ENCODE results near the gene LOXL1. TPM values are rescaled to one million over a fixed set of nuclear protein-coding genes. Genes with fewer than 3 reads are reported as not detected.

LOXL1 gene
- total and polyA plus RNA-seq, 10 of the 15 experiments (the other 5 are each of a cell fraction or from before 2014, with no cell fraction given) = 0.07 to 0.15 TPM; not detected in 8

DNA sequence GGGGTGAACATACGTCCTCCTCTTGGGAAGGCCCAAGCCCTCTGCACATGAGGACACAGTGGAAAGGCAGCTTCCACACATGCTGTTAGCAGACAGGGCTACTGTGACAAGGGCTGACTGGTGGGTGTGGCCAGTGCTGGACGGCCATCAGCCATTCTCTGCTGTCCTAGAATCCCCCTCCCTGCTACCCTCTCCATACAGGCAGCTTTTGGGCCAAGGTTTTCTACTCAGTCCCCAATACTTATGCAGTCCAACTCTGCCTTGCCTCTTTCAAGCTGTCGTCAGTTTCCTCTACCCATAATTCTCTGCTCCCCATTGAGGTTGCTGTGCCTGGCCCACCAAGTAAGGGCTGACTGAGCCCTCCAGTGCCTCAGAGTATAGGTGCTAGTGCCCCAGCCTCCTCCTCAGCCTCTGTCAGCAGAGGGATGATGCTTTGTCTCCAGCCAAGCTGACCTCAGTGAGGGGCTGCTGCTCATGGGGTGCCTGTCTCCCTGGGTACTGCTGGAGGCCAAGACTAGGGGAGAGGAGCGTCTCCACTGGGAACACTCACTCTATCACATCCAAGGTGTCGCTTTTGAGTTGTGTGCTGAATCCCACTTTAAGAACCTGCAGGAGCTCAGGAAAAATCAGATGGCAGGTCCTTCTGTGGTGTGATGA, 2.8 kb downstream of the LOXL1 start:
- TF ChIP-seq SMC3 (IDR thresholded peaks at IDR 0.05; ENCODE audit: borderline replicate concordance, low read length) (no peak), MEF2A (IDR thresholded peaks at IDR 0.05; ENCODE audit: insufficient read depth, low read depth, low read length) (no peak), EGR1 (IDR thresholded peaks at IDR 0.05; ENCODE audit: borderline replicate concordance in 1 of 2, low read depth in 2 of 2, low read length in 2 of 2) (no peak), RAD51 (IDR thresholded peaks at IDR 0.05) (no peak), PAX5 (IDR thresholded peaks at IDR 0.05; ENCODE audit: borderline replicate concordance, low read depth, low read length) (no peak), RB1 (IDR thresholded peaks at IDR 0.05; ENCODE audit: borderline replicate concordance) (no peak), MTA3 (IDR thresholded peaks at IDR 0.05; ENCODE audit: borderline replicate concordance, low read length) (no peak), TCF7 (IDR thresholded peaks at IDR 0.05; ENCODE audit: borderline replicate concordance) (no peak)
- TF ChIP-seq, protein P1, sequence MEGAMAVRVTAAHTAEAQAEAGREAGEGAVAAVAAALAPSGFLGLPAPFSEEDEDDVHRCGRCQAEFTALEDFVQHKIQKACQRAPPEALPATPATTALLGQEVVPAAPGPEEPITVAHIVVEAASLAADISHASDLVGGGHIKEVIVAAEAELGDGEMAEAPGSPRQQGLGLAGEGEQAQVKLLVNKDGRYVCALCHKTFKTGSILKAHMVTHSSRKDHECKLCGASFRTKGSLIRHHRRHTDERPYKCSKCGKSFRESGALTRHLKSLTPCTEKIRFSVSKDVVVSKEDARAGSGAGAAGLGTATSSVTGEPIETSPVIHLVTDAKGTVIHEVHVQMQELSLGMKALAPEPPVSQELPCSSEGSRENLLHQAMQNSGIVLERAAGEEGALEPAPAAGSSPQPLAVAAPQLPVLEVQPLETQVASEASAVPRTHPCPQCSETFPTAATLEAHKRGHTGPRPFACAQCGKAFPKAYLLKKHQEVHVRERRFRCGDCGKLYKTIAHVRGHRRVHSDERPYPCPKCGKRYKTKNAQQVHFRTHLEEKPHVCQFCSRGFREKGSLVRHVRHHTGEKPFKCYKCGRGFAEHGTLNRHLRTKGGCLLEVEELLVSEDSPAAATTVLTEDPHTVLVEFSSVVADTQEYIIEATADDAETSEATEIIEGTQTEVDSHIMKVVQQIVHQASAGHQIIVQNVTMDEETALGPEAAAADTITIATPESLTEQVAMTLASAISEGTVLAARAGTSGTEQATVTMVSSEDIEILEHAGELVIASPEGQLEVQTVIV (IDR thresholded peaks at IDR 0.05; ENCODE audit: borderline replicate concordance, partially characterized antibody) = no peak
- TF ChIP-seq, protein P2, sequence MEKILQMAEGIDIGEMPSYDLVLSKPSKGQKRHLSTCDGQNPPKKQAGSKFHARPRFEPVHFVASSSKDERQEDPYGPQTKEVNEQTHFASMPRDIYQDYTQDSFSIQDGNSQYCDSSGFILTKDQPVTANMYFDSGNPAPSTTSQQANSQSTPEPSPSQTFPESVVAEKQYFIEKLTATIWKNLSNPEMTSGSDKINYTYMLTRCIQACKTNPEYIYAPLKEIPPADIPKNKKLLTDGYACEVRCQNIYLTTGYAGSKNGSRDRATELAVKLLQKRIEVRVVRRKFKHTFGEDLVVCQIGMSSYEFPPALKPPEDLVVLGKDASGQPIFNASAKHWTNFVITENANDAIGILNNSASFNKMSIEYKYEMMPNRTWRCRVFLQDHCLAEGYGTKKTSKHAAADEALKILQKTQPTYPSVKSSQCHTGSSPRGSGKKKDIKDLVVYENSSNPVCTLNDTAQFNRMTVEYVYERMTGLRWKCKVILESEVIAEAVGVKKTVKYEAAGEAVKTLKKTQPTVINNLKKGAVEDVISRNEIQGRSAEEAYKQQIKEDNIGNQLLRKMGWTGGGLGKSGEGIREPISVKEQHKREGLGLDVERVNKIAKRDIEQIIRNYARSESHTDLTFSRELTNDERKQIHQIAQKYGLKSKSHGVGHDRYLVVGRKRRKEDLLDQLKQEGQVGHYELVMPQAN (conservative IDR thresholded peaks at IDR 0.05) = no peak
- H3K36me3 ChIP-seq (ENCODE audit: control insufficient read depth in 2 of 2, insufficient read depth in 2 of 2, low read length in 1 of 2) = no peaks in the 10 kb centered on the region
- no peak overlapping the region for H3K9ac ChIP-seq (ENCODE audit: control insufficient read depth, insufficient read depth, low read length)
- peaks cover 11 to 18% of the 10 kb centered on the region in 2 experiments for H3K27me3 ChIP-seq (replicated peaks in 1 of 2; ENCODE audit: control insufficient read depth in 2 of 2, insufficient read depth in 2 of 2, low read length in 1 of 2)
- no peak for FAIRE-seq
- no peak for ATAC-seq
- intact Hi-C loops (cut with micrococcal nuclease; ENCODE audit: unreplicated experiment) (no loop called here), in situ Hi-C loops (cut with MboI) (no loop called here)
- no peak overlapping the region for H3K4me2 ChIP-seq (ENCODE audit: control insufficient read depth, insufficient read depth)
- H3K79me2 ChIP-seq (ENCODE audit: control insufficient read depth, insufficient read depth, low read length) = no peaks in the 10 kb centered on the region
- H3K4me1 ChIP-seq (ENCODE audit: control insufficient read depth, insufficient read depth, low read length) = no peaks in the 10 kb centered on the region
- no peak overlapping the region for H2AFZ ChIP-seq (ENCODE audit: control insufficient read depth, low read depth, low read length)
- no peak overlapping the region for H3K4me3 ChIP-seq
- no peaks in the 10 kb centered on the region for H4K20me1 ChIP-seq (ENCODE audit: control insufficient read depth, insufficient read depth)
- ChIA-PET SMC1A (ENCODE audit: uncharacterized antibody, unreplicated experiment) (interaction anchor here (0.6 kb wide), 1 partner anchor 412 kb away, joined by 3 read pairs; no protein-coding TSS in a partner anchor), RAD21 (ENCODE audit: unreplicated experiment) (no interaction called here), CTCF (interaction anchor here (1.8 kb wide), 1 partner anchor 55 kb away, joined by 4 read pairs; the partner anchor contains the start of gene TBC1D21), POLR2A (no interaction called here)
- H3K27ac ChIP-seq (ENCODE audit: control insufficient read depth, insufficient read depth) = no peak overlapping the region
- BruUV-seq (replicated peaks) = no TSS peak
- 42% methylated on average over 5 of the region's 5 CpGs for WGBS (ENCODE audit: insufficient coverage, insufficient replicate concordance, low lambda C conversion rate, missing lambda C conversion rate)
- DNase-seq (ENCODE audit: low read depth, low spot score) = no peak
- H3K9me3 ChIP-seq (replicated peaks; ENCODE audit: control insufficient read depth, insufficient read depth, low read length) = no peaks in the 10 kb centered on the region
